NCI-H226 (cell line): ENCODE data around the gene COL13A1.
A peak's percentile ranks its signal among the peaks of the same experiment; 100 is the strongest.

ENCODE experiments used
- DNase-seq: peaks from one replicate; pipeline ENCODE4 v3.0.0-alpha.2; 2015

Gene COL13A1

DNA sequence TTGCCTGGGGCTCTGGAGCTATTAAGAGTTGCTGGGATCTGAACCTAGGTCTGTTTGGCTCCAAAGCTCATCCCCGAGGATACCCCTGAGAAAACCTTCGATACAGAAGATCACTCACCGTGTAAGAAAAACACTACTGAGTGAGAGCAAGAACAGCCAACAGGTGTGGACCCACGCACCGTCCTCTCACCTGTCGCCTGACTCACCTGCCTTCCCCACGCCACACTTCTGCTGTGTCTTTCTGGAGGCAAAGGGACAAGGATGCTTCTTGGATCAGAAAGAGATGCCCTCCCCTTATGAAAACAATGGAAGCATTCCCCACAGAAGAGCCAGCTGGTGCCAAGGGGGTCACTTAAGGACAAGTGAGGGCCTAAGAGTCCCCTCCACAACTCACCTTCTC is 46.7 kb downstream of the COL13A1 start:
- DNase-seq: no peak

DNA sequence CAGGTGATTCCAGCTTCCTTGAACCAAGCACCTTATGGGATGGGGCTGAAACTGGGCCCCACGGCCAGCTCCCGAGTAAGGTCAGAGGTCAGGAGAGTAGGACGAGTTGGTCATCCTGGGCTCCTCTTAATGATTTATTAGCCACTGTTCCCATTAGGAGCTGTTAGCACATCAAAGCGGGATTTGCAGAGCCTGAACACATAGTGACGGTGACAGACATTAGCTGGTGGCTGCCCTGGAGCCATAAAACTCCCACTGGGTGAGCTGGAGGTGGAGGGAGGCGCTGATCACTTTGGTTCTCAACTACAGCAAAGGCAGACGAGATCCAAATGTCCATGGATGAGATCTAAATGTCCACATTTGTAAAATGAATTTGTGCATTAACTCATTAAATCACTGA is 48.1 kb downstream of the COL13A1 start:
- no peak for DNase-seq

DNA sequence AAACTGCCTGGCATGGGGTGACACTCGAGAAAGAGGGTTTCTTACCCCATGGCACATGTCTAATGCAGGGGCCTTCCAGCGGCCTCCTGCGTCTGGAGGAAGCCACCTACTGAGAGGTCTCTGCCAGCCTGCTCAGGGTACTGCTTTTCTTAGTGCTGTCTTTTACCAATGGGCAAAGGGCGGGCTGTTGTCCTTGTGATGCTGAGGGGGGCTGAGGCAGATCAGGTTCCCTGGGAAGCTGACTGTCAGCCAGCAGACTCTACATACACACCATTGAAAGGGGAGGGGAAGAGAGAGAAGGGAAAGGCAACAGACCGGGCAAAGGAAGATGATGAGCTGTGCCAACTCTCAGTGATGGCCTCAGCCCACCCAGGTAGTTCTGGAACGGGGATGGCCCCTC is 48.7 kb downstream of the COL13A1 start:
- DNase-seq: no peak

DNA sequence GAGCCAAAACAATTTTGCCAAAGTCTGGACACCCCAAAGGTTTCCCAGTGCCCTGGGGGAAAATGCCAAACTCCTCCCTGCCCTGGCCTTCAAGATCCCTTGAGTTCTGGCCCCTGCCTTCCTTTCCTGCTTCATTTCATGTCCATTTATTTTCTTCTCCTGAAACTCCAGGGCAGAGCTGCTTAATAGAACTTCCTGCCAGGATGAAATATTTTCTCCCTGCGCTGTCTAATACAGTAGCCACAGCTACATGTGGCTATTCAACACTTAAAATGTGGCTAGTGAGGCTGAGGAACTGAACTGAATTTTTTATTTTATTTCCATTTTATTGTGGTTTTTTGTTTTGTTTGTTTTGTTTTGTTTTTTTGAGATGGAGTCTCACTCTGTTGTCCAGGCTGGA is 49.6 kb downstream of the COL13A1 start:
- no peak for DNase-seq

DNA sequence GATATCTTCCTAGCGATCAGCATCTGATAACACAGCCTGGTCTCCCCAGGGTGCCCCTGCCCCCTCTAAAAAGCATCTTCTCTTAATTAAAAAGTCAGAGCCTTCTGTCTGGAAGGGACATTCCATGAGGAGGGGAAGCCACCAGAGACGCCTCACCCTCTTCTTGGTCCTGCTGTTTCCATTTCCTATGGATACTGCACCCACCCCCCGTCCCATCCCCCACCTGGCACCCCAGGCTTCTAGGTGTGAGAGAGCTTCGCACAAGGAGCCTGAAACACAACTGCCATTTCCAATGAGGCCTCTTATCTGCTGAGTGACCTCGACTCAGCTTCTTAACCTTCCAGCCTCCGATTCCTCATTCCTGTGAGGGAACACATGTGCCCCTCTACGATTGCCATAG is 51.4 kb downstream of the COL13A1 start:
- DNase-seq: no peak

DNA sequence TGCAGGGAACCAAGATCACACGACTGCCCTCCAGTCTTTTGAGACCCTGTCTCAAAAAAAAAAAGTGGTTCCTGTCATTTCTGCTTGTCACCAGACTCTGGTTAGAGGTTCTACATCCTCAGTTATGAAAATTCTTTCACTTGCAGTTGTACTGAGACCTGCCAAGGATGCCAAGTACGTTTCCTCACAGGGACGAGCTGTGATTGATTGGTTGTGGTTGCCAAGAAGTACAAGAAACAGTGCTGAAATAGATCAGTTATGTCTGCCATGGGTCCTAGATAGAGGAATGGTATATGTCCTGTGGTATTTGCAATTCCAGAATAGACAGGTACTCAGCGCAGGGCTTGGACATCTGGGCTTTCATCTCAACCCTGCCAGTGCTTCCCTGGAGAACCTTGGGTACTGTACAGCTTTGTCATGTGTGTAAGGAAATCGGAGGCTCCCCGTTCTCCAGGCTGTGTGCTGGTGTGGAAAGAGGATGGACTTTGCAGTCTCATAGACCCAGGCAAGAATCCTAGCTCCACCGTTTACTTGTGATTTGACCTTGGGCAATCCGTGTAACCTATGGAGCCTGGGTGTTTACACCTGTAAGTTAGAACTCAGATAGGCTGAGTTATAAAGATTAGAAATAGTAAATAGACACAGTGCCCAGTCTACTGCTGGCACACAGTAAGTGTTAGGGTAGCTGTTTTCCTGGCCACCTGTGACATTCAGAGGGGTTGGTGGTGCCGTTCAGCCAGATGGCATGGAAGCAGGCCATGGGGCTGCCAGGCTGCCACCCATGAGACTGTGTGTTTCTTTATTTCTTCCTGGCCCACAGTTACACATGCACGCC is 53.0 kb downstream of the COL13A1 start:
- no peak for DNase-seq

DNA sequence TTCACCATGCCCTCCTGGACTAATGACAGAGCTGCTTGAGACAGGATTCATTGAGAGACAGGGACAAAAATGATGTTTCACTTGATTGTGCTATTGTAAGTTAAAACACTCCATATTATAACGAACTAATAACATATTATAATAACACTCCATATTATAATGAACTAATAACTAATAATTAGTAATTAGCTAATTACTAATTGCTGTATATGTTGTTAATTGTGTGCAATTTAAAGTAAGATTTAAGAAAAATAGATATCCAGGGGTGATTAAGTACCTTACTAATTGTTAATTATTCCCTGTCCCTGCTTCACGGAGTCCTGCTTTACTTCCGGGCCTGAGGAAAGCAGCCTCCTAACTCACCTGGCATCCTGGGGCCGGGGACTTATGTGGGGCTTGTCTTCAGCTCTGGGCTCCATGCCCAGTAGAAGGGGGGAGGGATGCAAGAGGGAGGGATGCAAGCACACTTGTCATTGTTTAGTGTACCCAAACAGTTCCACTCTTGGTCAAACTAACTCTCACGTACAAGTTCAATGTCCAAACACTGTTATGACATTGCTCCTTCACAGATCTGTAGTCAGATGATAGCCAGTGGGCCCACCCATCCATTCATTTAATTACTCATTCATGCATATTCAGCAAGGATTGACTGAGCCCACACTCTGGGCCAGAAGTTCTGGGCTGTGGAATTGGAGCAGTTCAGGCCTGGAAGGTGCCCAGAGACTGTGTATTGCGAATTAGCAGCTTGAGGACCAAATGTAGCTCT is 53.8 kb downstream of the COL13A1 start:
- no peak for DNase-seq

DNA sequence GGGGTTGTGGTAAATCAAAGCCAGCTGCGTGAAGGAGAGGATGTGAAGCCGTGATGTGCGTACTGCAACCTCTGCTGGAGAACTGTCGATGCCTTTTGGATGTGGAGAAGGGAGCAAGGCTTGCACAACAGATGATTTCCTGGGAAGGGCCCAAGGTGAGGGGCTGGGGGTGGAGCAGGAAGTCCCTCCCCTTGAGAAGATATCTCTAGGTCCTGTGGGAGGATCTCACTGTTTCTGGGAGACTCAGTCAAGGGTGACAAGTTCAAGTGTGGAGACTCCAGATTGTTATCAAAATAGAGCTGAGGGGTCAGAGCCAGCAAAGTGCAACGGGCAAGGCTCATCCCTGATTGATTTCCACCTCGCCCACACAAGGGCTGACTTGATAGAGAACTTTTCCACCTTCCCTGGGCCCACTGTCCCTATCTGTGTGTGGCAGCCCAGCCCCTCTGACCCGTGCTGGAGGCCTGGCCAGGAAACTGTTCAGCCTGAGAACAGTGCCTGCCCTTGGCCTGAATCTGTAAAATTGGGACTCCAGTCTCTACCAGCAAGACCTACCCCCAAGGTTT is 55.0 kb downstream of the COL13A1 start:
- no peak for DNase-seq

DNA sequence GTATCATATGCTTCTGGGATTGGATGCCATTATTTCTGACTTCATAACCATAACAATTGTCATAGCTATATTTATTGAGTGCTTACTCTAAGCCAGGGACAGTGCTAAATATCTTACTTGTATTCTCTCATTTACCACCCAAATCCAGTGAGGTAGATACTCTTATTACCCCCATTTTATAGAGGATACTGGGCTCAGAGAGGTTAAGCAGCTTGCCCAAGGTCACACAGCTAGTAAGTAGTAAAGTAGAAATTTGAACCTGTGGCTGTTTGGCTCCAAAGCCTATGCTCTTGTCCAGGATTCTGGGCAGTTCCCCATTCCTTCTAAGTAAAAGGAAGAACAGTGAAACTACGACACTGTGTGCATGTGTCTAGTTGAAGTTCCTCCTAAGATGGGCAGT is 56.5 kb downstream of the COL13A1 start:
- no peak for DNase-seq

DNA sequence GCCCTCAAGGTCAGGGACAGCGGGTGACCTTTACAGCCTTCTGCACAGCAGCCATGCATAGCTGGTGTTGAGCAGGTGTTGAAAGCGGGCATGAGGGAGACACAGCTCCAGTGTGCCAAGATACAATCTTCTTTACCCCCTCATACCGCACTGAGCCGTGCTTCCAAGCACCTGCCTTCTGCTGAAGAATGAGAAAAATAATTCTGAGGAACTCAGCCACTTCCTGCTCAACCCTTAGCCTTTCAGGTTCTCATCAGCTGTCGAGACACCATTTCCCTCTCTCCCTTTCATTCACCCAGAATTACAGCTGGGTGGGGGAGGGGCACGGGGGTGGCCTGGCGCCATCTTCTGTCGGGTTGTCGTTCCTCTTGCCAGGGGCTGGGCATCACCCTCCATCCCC is 58.6 kb downstream of the COL13A1 start:
- DNase-seq: no peak

DNA sequence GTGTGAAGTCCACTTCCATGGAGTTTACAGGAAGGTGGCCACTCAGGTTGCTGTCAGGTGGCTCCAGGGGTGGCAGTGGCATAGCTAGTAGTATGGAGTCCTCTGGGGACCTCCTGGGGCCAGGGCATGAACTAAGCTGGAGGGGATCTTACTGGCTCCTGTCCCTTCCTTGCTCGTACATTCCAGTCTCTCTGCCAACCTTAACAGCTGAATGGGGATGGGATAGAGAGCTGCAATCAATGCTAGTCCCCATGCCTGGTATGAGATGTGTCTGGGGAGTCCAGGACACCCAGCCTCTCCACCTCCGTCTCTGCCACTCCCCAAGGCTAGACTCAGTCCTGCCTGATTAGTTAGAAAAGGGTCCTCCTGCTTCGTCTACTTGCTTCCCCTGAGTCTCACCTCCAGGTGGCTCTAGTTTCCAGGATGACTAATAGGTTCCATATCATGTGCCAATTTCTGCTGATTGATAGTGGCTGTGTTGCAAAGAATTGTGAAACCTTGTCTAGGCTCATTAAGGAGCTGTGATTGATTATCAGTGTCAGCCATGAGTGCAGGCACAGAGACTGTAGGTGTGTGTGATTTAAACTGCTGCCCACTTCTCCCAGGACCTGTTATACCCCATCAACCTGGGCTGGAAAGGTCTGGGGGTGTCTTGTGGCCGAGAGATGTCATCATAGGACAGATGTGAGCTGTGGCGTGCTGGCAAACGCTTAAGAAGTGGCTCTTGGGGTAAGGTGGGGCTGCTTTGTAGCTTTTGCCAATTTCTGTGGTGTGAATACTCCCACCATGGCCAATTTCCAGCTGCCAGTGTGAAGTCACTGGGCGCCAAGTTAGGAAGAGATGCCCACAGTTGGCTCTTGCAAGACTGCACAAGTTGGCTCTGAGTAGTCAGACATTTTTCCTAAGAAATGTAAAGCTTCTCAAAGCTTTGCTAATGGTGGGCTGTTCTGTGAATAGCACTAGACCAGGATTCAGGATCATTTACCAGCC is 59.8 kb downstream of the COL13A1 start:
- peak; percentile 59 for DNase-seq

DNA sequence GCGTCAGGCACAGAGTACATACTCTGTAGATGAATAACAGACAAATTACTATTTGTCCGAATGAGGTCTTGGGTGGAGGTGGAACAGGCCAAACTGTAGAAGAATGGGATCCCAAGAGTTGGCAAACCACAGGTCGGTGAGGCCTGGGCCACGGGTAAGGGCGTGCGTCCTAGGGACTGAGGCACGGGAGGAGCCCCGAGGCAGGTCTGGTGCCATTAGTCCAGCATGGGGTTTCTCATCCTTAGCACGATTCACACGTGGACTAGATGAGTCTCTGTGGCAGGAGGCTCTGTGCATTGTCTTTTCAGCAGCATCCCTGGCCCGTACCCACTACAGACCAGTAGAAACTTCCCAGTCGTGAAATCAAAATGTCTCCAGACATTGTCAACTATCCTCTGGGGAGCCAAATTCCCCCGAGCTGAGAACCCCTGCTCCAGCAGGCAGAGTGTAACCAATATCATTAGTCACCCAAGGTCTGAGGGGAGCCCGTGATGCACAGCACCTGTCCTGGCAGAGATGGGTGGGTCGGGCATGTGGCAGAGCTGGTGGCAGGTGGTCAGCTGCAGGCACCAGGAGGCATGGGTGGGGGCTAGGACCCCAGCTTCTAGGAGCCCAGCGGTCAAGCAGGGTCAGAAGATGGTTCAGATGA is 61.3 kb downstream of the COL13A1 start:
- DNase-seq: no peak

DNA sequence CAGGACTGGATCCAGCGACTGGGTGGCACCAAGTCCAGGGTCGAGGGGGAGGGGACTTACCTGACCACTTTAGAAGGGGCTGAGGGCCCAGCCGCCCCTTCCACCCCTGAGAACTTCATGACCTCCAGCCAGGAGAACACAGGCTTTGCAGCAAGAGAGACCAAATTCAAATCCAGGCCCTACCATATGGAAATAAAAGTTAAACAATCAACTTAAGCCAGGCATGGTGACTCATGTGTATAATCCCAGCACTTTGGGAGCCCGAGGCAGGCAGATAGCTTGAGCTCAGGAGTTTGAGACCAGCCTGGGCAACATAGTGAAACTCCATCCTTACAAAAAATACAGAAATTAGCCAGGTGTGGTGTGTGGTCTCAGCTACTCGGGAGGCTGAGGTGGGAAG is 61.9 kb downstream of the COL13A1 start:
- no peak for DNase-seq

DNA sequence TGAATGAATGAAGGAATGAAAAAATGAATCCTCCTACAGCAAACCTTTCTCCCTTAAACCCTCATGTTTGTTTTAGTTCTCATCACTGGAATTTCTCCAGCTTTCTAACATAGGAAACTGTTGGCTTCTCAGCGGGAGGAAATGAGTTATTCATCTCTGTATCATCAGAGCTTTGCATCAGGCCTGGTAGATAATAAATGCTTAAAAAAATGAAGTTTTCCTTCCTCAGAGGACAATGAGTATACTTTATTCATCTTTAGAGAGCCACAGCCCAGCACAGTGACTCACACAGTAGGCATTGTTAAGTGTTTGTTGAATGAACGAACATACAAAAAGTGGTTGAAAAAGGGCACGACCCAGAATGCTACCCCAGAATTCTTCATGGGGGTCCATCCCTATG is 62.6 kb downstream of the COL13A1 start:
- DNase-seq: peak; percentile 87

DNA sequence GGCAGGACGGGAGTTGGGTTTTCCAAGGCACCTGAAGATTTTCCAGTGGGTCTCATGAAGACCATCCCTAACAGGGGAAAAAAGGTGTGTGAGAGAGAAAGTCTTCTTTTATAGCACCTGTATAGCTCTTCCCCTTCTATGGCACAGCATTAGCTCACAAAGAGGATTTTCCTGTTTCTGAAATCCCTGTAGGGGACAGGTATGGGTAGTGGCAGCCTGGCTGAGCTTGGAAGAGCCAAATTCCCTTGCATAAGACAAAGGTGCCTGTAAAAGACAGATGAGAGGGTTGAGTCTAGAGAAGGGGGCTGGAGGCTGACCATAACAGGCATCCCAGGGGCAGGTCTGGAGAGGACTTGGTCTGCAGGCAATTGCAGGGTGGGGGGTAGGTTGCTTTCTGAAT is 63.7 kb downstream of the COL13A1 start:
- DNase-seq: no peak

DNA sequence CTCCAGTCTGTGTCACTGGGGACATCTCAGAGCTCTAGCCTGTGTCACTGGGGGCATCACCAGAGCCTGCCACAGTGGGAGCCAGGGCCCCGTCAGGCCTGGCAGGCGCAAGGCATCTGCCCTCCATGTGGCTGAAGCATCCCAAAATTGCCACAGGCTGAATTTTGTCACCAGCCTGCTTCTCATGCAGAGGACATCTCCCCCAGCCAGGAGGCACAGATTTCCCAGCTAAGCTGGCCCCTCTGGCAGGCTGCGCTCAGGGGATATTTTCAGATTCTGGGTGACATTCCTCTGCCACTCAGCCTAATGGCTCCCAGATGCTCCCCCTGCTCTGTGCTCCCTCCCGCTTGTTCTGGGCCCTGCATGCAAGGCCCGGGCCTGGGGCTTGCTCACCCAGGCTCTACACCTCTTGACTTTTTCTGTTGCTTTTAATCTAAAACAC is 64.6 kb downstream of the COL13A1 start:
- no peak for DNase-seq

DNA sequence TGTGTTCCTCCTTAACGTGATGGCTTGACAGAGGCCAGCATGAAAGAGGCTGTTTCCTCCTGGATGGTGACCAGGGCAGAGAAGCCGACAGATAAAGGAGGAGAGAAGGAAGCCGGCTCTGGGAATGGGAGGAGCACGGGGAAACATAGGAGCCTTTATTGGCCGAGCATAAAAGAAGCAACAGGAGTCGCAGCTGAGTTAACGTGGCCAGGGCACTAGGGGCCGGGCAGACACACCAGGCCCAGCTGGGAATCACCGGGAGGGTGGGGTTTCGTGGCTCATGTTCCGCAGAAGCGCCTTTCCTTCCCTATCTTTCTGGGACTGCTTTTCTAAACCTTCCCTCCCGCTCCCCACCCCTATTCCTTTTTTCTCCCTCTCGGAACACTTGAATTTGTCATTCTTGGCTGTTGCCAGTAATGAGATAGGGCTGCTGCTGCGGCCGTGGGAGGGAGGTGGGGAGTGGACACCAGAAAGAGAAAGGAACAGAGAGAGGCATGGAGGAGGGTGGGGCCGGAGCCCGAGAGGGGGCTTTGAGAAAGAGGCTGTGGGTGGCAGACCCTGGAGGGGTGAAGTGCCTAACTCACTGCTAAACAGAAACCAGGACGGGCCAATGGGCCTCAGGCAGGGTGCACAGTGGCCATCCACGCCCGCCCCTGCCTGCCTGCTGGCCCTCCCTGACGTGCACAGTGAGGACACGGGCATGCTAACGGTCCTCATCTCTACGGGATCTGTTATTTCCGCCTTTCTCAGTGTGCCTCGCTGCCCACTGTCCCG is 65.2 kb downstream of the COL13A1 start:
- DNase-seq: peak; percentile 66

DNA sequence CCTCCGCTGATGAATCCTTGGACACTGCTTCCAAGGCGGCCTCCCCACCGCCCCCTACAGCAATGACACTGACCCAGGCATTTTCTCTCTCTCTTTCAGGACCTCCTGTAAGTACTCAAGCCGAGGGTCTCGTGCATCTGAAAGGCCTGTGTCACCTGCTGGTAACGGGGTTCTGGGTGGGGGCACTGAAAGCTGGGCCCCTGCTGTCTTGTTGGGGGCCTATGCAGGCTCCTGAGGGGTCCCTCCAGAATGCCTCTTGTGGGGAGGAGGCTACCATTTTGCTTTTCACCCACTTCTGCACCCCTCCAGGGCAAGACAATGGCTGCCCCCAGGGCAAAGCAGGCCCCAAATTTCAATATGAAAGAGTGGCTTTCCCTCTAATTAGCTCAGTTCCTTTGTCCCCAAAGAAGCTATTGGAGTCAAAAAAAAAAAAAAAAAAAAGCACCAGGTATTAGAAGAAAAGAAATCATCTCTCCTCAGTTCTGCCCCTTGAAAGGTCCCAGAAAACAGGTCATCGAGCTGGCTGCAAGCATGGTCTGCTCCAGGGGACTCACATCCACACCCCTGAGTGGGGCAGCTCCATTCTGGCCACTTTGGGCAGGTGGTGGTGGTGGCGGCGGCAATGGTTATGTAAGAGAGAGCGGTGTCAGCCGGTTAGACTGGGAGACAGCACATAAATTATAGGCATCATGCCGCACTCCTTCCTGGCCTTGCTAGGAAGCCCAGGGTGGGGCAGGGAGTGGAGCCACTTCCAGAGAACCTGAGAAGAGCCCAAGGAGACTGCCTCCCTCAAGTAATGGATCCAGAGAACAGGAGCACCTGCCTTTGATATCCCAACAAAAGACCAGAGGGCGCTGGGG is 66.2 kb downstream of the COL13A1 start:
- no peak for DNase-seq

DNA sequence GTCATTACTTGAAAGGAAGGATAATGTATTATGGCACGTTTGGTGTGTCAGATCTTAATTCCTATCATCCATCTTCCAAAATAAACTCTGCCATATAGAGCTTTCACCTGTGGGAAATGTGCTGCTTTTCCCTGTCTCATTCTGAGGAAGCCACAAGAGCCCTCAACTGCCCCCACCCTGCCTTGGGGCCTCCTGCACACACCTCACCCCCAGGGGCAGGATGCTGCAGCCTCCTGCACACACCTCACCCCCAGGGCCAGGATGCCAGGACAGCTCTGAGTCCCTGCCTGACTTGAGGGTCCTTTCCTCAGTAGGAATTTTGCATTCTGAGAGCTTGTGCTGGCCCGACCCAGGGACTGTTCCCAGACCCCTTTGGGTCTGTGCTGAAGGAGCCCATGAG is 67.1 kb downstream of the COL13A1 start:
- DNase-seq: no peak

DNA sequence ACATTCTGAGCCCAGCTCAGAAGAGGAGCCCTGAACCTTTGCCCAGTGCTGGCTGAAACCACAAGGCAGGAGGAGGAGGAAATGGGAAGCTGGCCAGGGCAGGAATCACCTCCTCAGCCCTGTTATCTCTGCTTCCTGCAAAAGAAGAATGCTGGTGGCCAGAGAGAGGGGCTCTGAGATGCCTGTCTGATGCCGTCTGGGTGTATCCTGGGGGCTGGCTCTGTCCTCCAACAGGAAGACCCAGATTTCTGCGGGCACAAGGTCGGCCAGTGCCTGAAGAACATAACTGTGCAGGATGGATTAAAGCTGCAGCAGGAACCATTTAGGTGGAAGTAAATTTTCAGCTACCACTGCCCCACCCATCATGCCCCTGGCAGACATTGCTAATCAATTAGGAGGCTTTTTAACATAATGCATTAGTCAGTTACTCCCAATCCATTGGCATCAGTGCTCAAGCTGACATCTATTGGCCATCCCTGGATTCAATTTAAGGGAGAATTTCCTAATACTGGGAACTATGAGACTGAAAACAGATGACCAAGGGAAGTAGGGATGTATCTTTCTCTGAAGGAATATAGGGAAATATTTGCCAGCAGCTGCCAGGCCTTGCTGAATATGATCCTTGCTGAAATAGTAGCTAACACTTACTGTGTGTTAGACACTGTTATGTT is 67.7 kb downstream of the COL13A1 start:
- DNase-seq: peak; percentile 89
